H1 (cell line): ENCODE results near the gene ARHGEF3. TPM values are rescaled to one million over a fixed set of nuclear protein-coding genes. Genes with fewer than 3 reads are reported as not detected.

ENCODE experiments used
- CTCF ChIA-PET: fragments of 300-600 bp; sonication (Branson Sonifier 250); formaldehyde crosslinking; loops from one replicate; lab custom pipeline; 2021; ENCODE audit not compliant: partially characterized antibody; lab: Charles Lee
- POLR2A ChIA-PET: fragments of 300-600 bp; sonication (Branson Sonifier 250); formaldehyde crosslinking; loops from one replicate; lab custom pipeline; 2021; ENCODE audit warnings: inconsistent platforms; ENCODE audit not compliant: partially characterized antibody; lab: Charles Lee
- DNase-seq, 2 experiments: peaks; one replicate each; pipeline versions ENCODE4 v3.0.0 to v3.0.0-alpha.2; 2010 to 2022; ENCODE audit warnings: low spot score in 2 of 2, low read depth in 1 of 2, mixed read lengths in 1 of 2
- FAIRE-seq: peaks from 2 replicates; lab custom pipeline; 2011; peaks lifted over from hg19 to GRCh38; lab: Jason Lieb, UNC
- H2AFZ ChIP-seq: 2 replicates; pipeline ENCODE4 v1.8.1; 2012; ENCODE audit warnings: low read length, inconsistent platforms
- H2AK5ac ChIP-seq: 2 replicates; pipeline ENCODE4 v1.6.1; 2013; ENCODE audit warnings: low read depth, low read length
- H2BK120ac ChIP-seq: replicated peaks from 2 replicates; pipeline ENCODE3; 2013; ENCODE audit warnings: low read depth, low read length, inconsistent platforms
- H2BK12ac ChIP-seq: 2 replicates; pipeline ENCODE4 v1.6.1; 2013; ENCODE audit warnings: low read depth, low read length
- H2BK15ac ChIP-seq: 2 replicates; pipeline ENCODE4 v1.6.1; 2013; ENCODE audit warnings: low read length
- H2BK20ac ChIP-seq: 2 replicates; pipeline ENCODE4 v1.6.1; 2013; ENCODE audit warnings: low read length
- H2BK5ac ChIP-seq: 2 replicates; pipeline ENCODE4 v1.6.1; 2013; ENCODE audit warnings: low read depth, low read length
- H3K14ac ChIP-seq: 2 replicates; pipeline ENCODE4 v1.6.1; 2013; ENCODE audit warnings: inconsistent platforms; ENCODE audit not compliant: insufficient read length
- H3K18ac ChIP-seq: 2 replicates; pipeline ENCODE4 v1.6.1; 2013; ENCODE audit warnings: low read length; ENCODE audit errors: extremely low read depth
- H3K23ac ChIP-seq: 2 replicates; pipeline ENCODE4 v1.6.1; 2013; ENCODE audit warnings: inconsistent platforms; ENCODE audit not compliant: insufficient read length
- H3K23me2 ChIP-seq: 2 replicates; pipeline ENCODE4 v1.6.1; 2013; ENCODE audit warnings: low read depth, low read length
- H3K27ac ChIP-seq: 2 replicates; pipeline ENCODE4 v1.6.1; 2011; ENCODE audit warnings: low read depth, low read length, inconsistent platforms
- H3K27me3 ChIP-seq, 4 experiments: replicated peaks in 1 of 4; 1 replicate in 1 of 4; 2 replicates in 3 of 4; pipeline versions ENCODE4 v1.6.1 to v1.8.1; 2011 to 2013; ENCODE audit warnings: low read length in 3 of 4, mild to moderate bottlenecking in 3 of 4, inconsistent platforms in 2 of 4, mixed read lengths in 2 of 4, moderate library complexity in 1 of 4; ENCODE audit not compliant: control insufficient read depth in 3 of 4, insufficient read depth in 3 of 4; ENCODE audit errors: extremely low read depth in 1 of 4
- H3K36me3 ChIP-seq, 4 experiments: 2 replicates each; pipeline versions ENCODE4 v1.6.1 to v1.8.1; 2011 to 2013; ENCODE audit warnings: mild to moderate bottlenecking in 4 of 4, low read length in 3 of 4, moderate library complexity in 2 of 4, control low read depth in 1 of 4, inconsistent platforms in 1 of 4; ENCODE audit not compliant: insufficient read depth in 4 of 4, control insufficient read depth in 2 of 4
- H3K4ac ChIP-seq: replicated peaks from 2 replicates; pipeline ENCODE3; 2013; ENCODE audit warnings: low read length, low read depth, mixed read lengths, inconsistent platforms; ENCODE audit not compliant: insufficient read length
- H3K4me1 ChIP-seq, 4 experiments: replicated peaks in 1 of 4; 1 replicate in 1 of 4; 2 replicates in 3 of 4; pipeline versions ENCODE4 v1.6.1 to v1.8.1; 2011 to 2013; ENCODE audit warnings: low read length in 3 of 4, inconsistent platforms in 2 of 4, mixed read lengths in 1 of 4; ENCODE audit not compliant: insufficient read depth in 4 of 4, control insufficient read depth in 3 of 4
- H3K4me2 ChIP-seq, 2 experiments: 2 replicates each; pipeline versions ENCODE4 v1.6.1 to v1.8.1; 2011 to 2013; ENCODE audit warnings: low read depth in 2 of 2, low read length in 2 of 2, control low read depth in 1 of 2, inconsistent platforms in 1 of 2, mild to moderate bottlenecking in 1 of 2; ENCODE audit not compliant: insufficient read depth in 1 of 2
- H3K4me3 ChIP-seq, 4 experiments: fragments of 200-600, 300-600 bp in 1 of 4; sonication (generic), shearing (Covaris generic), sonication (Bioruptor Twin) in 1 of 4; 2 replicates each; pipeline versions ENCODE4 v1.5.1 to v1.8.1; 2011 to 2016; ENCODE audit warnings: low read length in 4 of 4, low read depth in 3 of 4, control low read depth in 2 of 4, inconsistent platforms in 2 of 4, mild to moderate bottlenecking in 2 of 4, mixed read lengths in 1 of 4, moderate library complexity in 1 of 4; ENCODE audit not compliant: insufficient read depth in 2 of 4; ENCODE audit errors: extremely low read depth in 1 of 4
- H3K56ac ChIP-seq: replicated peaks from 2 replicates; pipeline ENCODE3; 2013; ENCODE audit warnings: low read depth, mild to moderate bottlenecking, mixed read lengths, low read length, inconsistent platforms; ENCODE audit not compliant: insufficient read length
- H3K79me1 ChIP-seq: 2 replicates; pipeline ENCODE4 v1.6.1; 2013; ENCODE audit warnings: low read depth, low read length, control low read depth
- H3K79me2 ChIP-seq, 2 experiments: 2 replicates each; pipeline versions ENCODE4 v1.6.1 to v1.8.1; 2012 to 2013; ENCODE audit warnings: low read length in 2 of 2, mild to moderate bottlenecking in 2 of 2, inconsistent platforms in 1 of 2; ENCODE audit not compliant: insufficient read depth in 2 of 2, control insufficient read depth in 1 of 2
- H3K9ac ChIP-seq, 4 experiments: replicated peaks in 1 of 4; 1 replicate in 1 of 4; 2 replicates in 3 of 4; pipeline versions ENCODE4 v1.6.1 to v1.8.1; 2011 to 2013; ENCODE audit warnings: low read depth in 3 of 4, low read length in 3 of 4, control low read depth in 2 of 4, mild to moderate bottlenecking in 2 of 4, moderate library complexity in 2 of 4, inconsistent platforms in 1 of 4; ENCODE audit errors: extremely low read depth in 1 of 4
- H3K9me3 ChIP-seq, 2 experiments: 2 replicates each; pipeline versions ENCODE4 v1.6.1 to v1.8.1; 2012 to 2013; ENCODE audit warnings: mild to moderate bottlenecking in 2 of 2, moderate library complexity in 2 of 2, control low read depth in 1 of 2, inconsistent platforms in 1 of 2, low read depth in 1 of 2, low read length in 1 of 2, mixed read lengths in 1 of 2; ENCODE audit not compliant: insufficient read depth in 2 of 2
- H4K20me1 ChIP-seq, 2 experiments: replicated peaks in 1 of 2; 2 replicates each; pipeline versions ENCODE3 to v1.8.1; 2011 to 2013; ENCODE audit warnings: inconsistent platforms in 2 of 2, low read length in 2 of 2, mild to moderate bottlenecking in 1 of 2; ENCODE audit not compliant: insufficient read depth in 2 of 2, control insufficient read depth in 1 of 2
- H4K5ac ChIP-seq: 2 replicates; pipeline ENCODE4 v1.6.1; 2013; ENCODE audit warnings: low read length, low read depth, mixed read lengths, inconsistent platforms; ENCODE audit not compliant: insufficient read length
- H4K8ac ChIP-seq: 2 replicates; pipeline ENCODE4 v1.8.0; 2013; ENCODE audit warnings: mild to moderate bottlenecking, moderate library complexity, low read length, inconsistent platforms; ENCODE audit not compliant: insufficient read depth; ENCODE audit errors: extremely low read depth
- H4K91ac ChIP-seq: replicated peaks from 2 replicates; pipeline ENCODE3; 2013; ENCODE audit warnings: low read length, mixed read lengths, inconsistent platforms; ENCODE audit not compliant: insufficient read length
- ASH2L ChIP-seq: fragments of 200-600, 300-600 bp; sonication (generic); IDR thresholded peaks from one replicate; pipeline ENCODE4 v1.7.1; 2017; ENCODE audit warnings: low read length
- BCL11A ChIP-seq, 2 experiments: IDR thresholded peaks; one replicate each; pipeline ENCODE4 v1.6.1; 2011; ENCODE audit warnings: low read depth in 2 of 2, low read length in 2 of 2, mild to moderate bottlenecking in 2 of 2
- CBX5 ChIP-seq: fragments of 300-800, 300-1000 bp; sonication (generic); IDR thresholded peaks from 2 replicates; pipeline ENCODE4 v1.7.1; 2016; ENCODE audit warnings: antibody characterized with exemption, low read length, low read depth
- CBX8 ChIP-seq: fragments of 300-800, 300-1000 bp; sonication (generic); IDR thresholded peaks from 2 replicates; pipeline ENCODE4 v1.7.1; 2016; ENCODE audit warnings: low read depth, low read length, borderline replicate concordance
- CEBPB ChIP-seq: IDR thresholded peaks from 2 replicates; pipeline ENCODE4 v1.6.1; 2012; ENCODE audit warnings: low read depth, low read length
- CHD2 ChIP-seq: IDR thresholded peaks from 2 replicates; pipeline ENCODE4 v1.6.1; 2012; ENCODE audit warnings: low read length, improper control_type of control experiment
- JUN ChIP-seq: IDR thresholded peaks from 2 replicates; pipeline ENCODE4 v1.6.1; 2011; ENCODE audit warnings: low read depth, mild to moderate bottlenecking, improper control_type of control experiment, low read length
- KDM1A ChIP-seq: fragments of 200-600, 300-600 bp; sonication (generic); IDR thresholded peaks from 2 replicates; pipeline ENCODE4 v1.7.1; 2016; ENCODE audit warnings: mild to moderate bottlenecking, low read length, borderline replicate concordance
- KDM5A ChIP-seq: fragments of 200-600 bp; IDR thresholded peaks from 2 replicates; pipeline ENCODE4 v1.7.1; 2012; ENCODE audit warnings: mild to moderate bottlenecking, low read length, inconsistent platforms, mixed read lengths
- PHF8 ChIP-seq: fragments of 200-600 bp; sonication (generic); conservative IDR thresholded peaks from 2 replicates; pipeline ENCODE4 v1.7.1; 2012; ENCODE audit warnings: low read depth, mild to moderate bottlenecking, inconsistent platforms, low read length, moderate library complexity
- POU5F1 ChIP-seq: IDR thresholded peaks from 2 replicates; pipeline ENCODE4 v1.6.1; 2011; ENCODE audit warnings: low read depth, mild to moderate bottlenecking, low read length, moderate library complexity
- RFX5 ChIP-seq: IDR thresholded peaks from 2 replicates; pipeline ENCODE4 v1.6.1; 2011; ENCODE audit warnings: low read depth, low read length, improper control_type of control experiment, borderline replicate concordance
- RXRA ChIP-seq: IDR thresholded peaks from 2 replicates; pipeline ENCODE4 v1.6.1; 2011; ENCODE audit warnings: low read depth, mild to moderate bottlenecking, low read length, moderate library complexity; ENCODE audit not compliant: insufficient read depth
- SP1 ChIP-seq: IDR thresholded peaks from 2 replicates; pipeline ENCODE4 v1.6.1; 2011; ENCODE audit warnings: low read depth, low read length
- SUZ12 ChIP-seq: fragments of 200-600 bp; sonication (generic); IDR thresholded peaks from 2 replicates; pipeline ENCODE4 v1.6.1; 2012; ENCODE audit warnings: mild to moderate bottlenecking, inconsistent platforms, low read length, moderate library complexity, mixed read lengths
- WGBS, 2 experiments: shearing (Covaris generic) in 1 of 2; methylation state at CpG; one replicate each; pipeline versions ENCODE4 v1.1.6 to v1.1.7; 2013 to 2015; ENCODE audit warnings: low lambda C conversion rate in 2 of 2, mixed read lengths in 2 of 2, inconsistent platforms in 1 of 2, low coverage in 1 of 2, missing lambda C conversion rate in 1 of 2; ENCODE audit not compliant: insufficient replicate concordance in 2 of 2, insufficient coverage in 1 of 2, insufficient read length in 1 of 2; ENCODE audit errors: extremely low coverage in 1 of 2, missing lambda C conversion rate in 1 of 2; 5-methylcytosine and 5-hydroxymethylcytosine counted together
- polyA plus RNA-seq, 7 experiments: library from polyadenylated mRNA; depleted of rRNA in 3 of 7; stranded (reverse) in 5 of 7; unstranded in 2 of 7; fragments of >200 nt in 5 of 7; fragments of 200-250 nt in 2 of 7; gene quantifications; 1 replicate in 5 of 7; 2 replicates in 1 of 7; 4 replicates in 1 of 7; pipeline versions ENCODE4 v1.2.1 to v1.2.3, GENCODE V29; 2011 to 2013; ENCODE audit warnings: missing spikeins in 2 of 7, mixed read lengths in 2 of 7
- total RNA-seq: library from RNA; stranded (reverse); fragmentation: NEBNext Ultra II Directional; extraction: Animal tissue kit (Norgen Biotek cat#: 25700); gene quantifications from 2 replicates; pipeline ENCODE4 v1.2.1, GENCODE V29; 2021

ARHGEF3 gene
- total and polyA plus RNA-seq, 2 of the 8 experiments (the other 6 are each of a cell fraction or from before 2014, with no cell fraction given), result 2.8 to 6.0 TPM

DNA sequence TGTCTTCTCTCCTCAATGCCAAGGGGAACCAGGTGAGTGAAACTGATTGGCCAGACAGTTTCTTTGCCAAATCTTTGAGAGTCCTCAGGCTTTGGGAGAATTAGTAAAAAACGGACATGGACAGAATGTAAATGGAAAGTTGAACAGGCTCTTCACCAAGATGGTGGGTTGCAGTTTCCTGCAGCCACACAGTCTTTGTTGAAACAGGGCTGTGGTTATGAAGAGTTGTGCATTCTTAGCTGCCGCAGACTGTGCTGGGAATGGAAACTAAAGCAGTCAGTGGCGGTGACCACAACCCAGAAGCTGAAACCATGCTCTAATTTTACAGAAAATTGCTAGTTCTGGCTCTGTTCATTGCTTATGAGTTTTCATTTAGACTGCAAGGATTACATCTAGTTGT, 76.6 kb downstream of the ARHGEF3 start:
- 89% methylated on average over 3 of the region's 3 CpGs; no CpG with 5 or more reads in 1 of the 2 experiments for WGBS, 2 experiments
- POLR2A ChIA-PET, result interaction anchor here (1.2 kb wide), 1 partner anchor 10 kb away, joined by 3 read pairs; no protein-coding TSS in a partner anchor
- no peak for FAIRE-seq

More for the DNA sequence above, 76.6 kb downstream of the ARHGEF3 start:
- no peak overlapping the region for H2AFZ ChIP-seq
- H2AK5ac ChIP-seq, result no peak overlapping the region
- H2BK12ac ChIP-seq, result no peak overlapping the region
- no peak overlapping the region for H3K4me3 ChIP-seq
- H4K20me1 ChIP-seq, result no peaks in the 10 kb centered on the region
- no peak overlapping the region for H3K56ac ChIP-seq
- H3K14ac ChIP-seq, result no peak overlapping the region
- no peak overlapping the region for H4K8ac ChIP-seq
- no peaks in the 10 kb centered on the region for H3K79me2 ChIP-seq
- no peak overlapping the region for H2BK20ac ChIP-seq
- no peak overlapping the region for H4K5ac ChIP-seq
- H3K9me3 ChIP-seq, result no peaks in the 10 kb centered on the region
- H3K27me3 ChIP-seq, result no peaks in the 10 kb centered on the region
- H3K23me2 ChIP-seq, result no peaks in the 10 kb centered on the region
- no peak for DNase-seq
- CTCF ChIA-PET, result interaction anchor here (0.7 to 1.8 kb wide), 4 partner anchors 23 to 697 kb away, joined by 3 to 6 read pairs (median 4); no protein-coding TSS in a partner anchor
- no peak overlapping the region for H3K23ac ChIP-seq
- no peak overlapping the region for H2BK5ac ChIP-seq
- H3K4me1 ChIP-seq, result no peaks in the 10 kb centered on the region
- no peaks in the 10 kb centered on the region for H3K79me1 ChIP-seq
- no peak overlapping the region for H3K4me2 ChIP-seq
- H3K27ac ChIP-seq, result no peak overlapping the region
- no peak overlapping the region for H2BK120ac ChIP-seq
- H3K9ac ChIP-seq, result no peak overlapping the region
- H3K36me3 ChIP-seq, result no peaks in the 10 kb centered on the region
- TF ChIP-seq ASH2L (no peak), RFX5 (no peak), CBX5 (no peak), POU5F1 (no peak), PHF8 (no peak), CBX8 (no peak), SUZ12 (no peak), KDM1A (no peak), KDM5A (no peak), RXRA (no peak), SP1 (no peak), CEBPB (no peak), CHD2 (no peak), BCL11A (IDR thresholded peaks at IDR 0.05; ENCODE audit: low read depth in 2 of 2, low read length in 2 of 2) (no peak), JUN (no peak)
- no peak overlapping the region for H2BK15ac ChIP-seq
- H4K91ac ChIP-seq, result no peak overlapping the region
- no peak overlapping the region for H3K18ac ChIP-seq
- no peak overlapping the region for H3K4ac ChIP-seq
